HS-5 (cell line): ENCODE data around the gene EDDM13.
"Not testable (repeated sequence)": the region's sequence is repeated elsewhere in the genome, so short reads cannot be mapped to it uniquely, and the experiment has no call there.

Experiments used
- DNase-seq: peaks from one replicate; pipeline ENCODE4 v3.0.0-alpha.2; 2012; ENCODE audit warnings: low read depth

Gene EDDM13

GRCh38 chr19:56321989-56322440, 49.5 kb downstream of the EDDM13 start:
- no peak for DNase-seq

GRCh38 chr19:56324436-56324835, 51.9 kb downstream of the EDDM13 start:
- no peak for DNase-seq

- no peak for DNase-seq
These were observed 60.1 kb downstream of the EDDM13 start for GRCh38 chr19:56332695-56333094.

- DNase-seq: no peak
These were observed 61.0 kb downstream of the EDDM13 start for GRCh38 chr19:56333506-56333905.

GRCh38 chr19:56335371-56335770, 62.8 kb downstream of the EDDM13 start:
- not testable (repeated sequence) for DNase-seq

GRCh38 chr19:56337077-56337476, 64.5 kb downstream of the EDDM13 start:
- not testable (repeated sequence) for DNase-seq

GRCh38 chr19:56339031-56339430, 66.5 kb downstream of the EDDM13 start:
- not testable (repeated sequence) for DNase-seq

- no peak for DNase-seq
These were observed 69.4 kb downstream of the EDDM13 start for GRCh38 chr19:56341948-56342347.

GRCh38 chr19:56347163-56347778, 74.7 kb downstream of the EDDM13 start:
- no peak for DNase-seq

GRCh38 chr19:56348289-56348877, 75.8 kb downstream of the EDDM13 start:
- DNase-seq: no peak

GRCh38 chr19:56350416-56351045, 78.0 kb downstream of the EDDM13 start:
- DNase-seq: no peak

GRCh38 chr19:56351208-56351607, 78.7 kb downstream of the EDDM13 start:
- no peak for DNase-seq

- DNase-seq: no peak
These were observed 83.0 kb downstream of the EDDM13 start for GRCh38 chr19:56355517-56355916.

- DNase-seq: no peak
These were observed 84.4 kb downstream of the EDDM13 start for GRCh38 chr19:56356944-56357343.
